Fibroblast of mammary gland (primary cell): ENCODE measurements around the gene IGFL2.
"Not testable (repeated sequence)": the region's sequence is repeated elsewhere in the genome, so short reads cannot be mapped to it uniquely, and the experiment has no call there.

Source experiments
- DNase-seq: peaks from one replicate; pipeline ENCODE4 v3.0.0-alpha.2; 2010; ENCODE audit warnings: low read depth
- H3K4me3 ChIP-seq: 2 replicates; pipeline ENCODE4 v1.5.1; 2011; ENCODE audit warnings: low read depth, mild to moderate bottlenecking, low read length, moderate library complexity; ENCODE audit not compliant: control insufficient read depth
- TF ChIP-seq, protein P1 (sequence below): conservative IDR thresholded peaks from 2 replicates; pipeline ENCODE4 v1.5.1; 2011; ENCODE audit warnings: low read depth, low read length, inconsistent platforms; ENCODE audit not compliant: control insufficient read depth, insufficient read depth

IGFL2 gene

DNA sequence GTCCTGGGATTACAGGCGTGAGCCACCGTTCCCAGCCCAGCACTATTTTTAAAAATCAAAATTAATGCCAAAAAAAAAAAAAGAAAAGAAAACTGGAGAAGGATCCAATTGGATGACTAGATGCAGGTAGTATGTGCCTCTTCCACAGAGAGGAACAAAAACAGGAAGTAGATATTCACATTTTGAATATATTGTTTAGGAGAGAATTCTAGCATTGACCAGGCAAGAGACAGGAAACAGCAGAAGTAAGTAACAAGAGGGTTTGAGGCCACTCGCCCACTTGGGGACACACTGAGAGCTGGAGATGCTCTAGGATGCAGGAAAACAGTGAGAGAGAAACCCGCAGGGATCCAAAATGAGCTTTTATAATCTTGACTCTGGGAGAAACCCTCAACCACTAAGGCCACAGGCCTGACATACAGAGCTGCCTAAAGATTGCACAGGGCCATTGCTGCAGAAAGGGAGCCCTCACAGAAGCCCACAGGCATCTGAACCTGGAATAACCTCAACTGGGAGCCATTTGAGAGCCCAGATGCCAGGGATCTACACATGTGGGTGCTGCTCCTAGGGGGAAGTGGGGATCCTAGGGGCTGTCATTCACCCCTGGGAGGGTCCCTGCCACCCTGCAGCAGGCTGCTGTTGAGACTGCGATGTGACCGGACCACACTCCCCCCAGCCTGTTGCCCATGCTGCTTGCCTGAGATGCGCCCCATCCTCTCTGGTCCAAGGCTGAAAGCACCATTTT lies 28.2 kb downstream of the IGFL2 start:
- no peak overlapping the region for H3K4me3 ChIP-seq
- TF ChIP-seq, protein P1, sequence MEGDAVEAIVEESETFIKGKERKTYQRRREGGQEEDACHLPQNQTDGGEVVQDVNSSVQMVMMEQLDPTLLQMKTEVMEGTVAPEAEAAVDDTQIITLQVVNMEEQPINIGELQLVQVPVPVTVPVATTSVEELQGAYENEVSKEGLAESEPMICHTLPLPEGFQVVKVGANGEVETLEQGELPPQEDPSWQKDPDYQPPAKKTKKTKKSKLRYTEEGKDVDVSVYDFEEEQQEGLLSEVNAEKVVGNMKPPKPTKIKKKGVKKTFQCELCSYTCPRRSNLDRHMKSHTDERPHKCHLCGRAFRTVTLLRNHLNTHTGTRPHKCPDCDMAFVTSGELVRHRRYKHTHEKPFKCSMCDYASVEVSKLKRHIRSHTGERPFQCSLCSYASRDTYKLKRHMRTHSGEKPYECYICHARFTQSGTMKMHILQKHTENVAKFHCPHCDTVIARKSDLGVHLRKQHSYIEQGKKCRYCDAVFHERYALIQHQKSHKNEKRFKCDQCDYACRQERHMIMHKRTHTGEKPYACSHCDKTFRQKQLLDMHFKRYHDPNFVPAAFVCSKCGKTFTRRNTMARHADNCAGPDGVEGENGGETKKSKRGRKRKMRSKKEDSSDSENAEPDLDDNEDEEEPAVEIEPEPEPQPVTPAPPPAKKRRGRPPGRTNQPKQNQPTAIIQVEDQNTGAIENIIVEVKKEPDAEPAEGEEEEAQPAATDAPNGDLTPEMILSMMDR = no peak
- no peak for DNase-seq

DNA sequence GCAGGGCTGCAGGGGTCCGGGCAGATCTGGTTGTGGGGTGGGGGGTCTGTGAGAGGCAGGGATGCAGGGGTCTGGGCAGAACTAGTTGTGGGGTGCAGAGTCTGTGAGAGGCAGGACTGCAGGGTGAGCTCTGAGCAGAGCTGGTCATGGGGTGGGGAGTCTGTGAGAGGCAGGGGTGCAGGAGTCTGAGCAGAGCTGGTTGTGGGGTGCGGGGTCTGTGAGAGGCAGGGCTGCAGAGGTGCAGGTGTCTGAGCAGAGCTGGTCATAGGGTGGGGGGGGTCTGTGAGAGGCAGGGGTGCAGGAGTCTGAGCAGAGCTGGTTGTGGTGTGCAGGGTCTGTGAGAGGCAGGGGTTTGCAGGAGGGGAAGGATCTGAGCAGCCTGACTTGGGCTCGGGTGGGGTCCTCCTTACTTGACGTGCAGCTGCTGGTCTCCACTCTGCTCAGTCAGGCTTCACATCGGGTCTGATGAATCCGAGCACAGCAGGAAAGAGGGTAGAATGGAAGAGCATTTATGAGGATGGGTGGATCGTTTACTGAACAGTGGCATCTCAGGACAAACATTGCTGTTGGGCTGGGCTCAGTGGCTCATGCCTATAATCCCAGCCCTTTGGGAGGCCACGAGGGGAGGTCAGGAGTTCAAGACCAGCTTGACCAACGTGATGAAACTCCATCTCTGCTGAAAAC lies 31.2 kb downstream of the IGFL2 start:
- no peak for DNase-seq
- TF ChIP-seq, protein P1 = no peak
- H3K4me3 ChIP-seq = no peak overlapping the region

DNA sequence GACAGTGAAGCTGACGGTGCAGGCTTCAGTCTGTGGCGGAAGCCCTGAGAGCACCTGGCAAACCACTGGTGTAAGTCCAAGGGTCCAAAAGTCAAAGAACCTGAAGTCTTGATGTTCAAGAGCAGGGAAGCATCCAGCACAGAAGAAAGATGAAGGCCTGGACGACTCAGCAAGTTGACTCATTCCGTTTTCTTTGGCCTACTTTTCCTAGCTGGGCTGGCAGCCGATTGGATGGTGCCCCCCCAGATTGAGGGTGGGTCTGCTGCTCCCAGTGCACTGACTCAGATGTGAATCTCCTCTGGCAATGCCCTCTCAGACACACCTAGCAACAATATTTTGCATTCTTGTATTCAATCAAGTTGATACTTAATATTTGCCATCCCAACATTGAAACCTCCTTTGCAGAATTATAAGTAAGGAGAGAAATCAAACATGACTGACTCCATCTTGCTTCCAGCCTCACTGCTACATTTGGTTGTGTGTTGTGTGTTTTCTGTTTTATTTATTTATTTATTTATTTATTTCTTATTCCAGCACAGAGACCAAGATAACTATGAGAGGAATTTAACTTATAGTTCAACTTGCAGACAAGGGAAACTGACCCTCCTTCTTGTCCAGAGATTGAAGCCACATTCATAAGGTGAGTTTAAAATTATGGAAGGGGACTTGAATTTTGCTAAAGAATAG lies 32.8 kb downstream of the IGFL2 start:
- TF ChIP-seq, protein P1 = no peak
- peak; percentile 77 for DNase-seq
- no peak overlapping the region for H3K4me3 ChIP-seq

DNA sequence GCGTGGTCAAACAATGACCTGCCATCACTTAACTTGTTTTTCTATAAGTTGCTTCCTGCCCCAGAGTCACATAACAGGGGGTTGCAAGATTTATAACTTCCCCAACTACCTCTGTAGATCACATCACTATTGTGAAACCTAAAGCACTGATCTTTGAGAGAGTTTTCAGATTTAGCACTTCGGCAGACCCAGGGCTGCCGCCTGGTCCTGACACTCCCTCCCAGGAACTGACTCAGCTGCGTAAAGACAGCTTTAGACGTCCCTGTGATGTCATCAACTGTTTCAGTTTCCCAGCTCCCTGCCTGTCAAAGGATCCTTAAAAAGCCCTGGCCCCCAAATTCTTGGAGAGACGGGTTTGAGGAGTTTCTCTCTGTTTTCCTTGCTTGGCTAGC lies 33.3 kb downstream of the IGFL2 start:
- TF ChIP-seq, protein P1 = no peak
- peak; percentile 68 for DNase-seq
- H3K4me3 ChIP-seq = no peak overlapping the region

DNA sequence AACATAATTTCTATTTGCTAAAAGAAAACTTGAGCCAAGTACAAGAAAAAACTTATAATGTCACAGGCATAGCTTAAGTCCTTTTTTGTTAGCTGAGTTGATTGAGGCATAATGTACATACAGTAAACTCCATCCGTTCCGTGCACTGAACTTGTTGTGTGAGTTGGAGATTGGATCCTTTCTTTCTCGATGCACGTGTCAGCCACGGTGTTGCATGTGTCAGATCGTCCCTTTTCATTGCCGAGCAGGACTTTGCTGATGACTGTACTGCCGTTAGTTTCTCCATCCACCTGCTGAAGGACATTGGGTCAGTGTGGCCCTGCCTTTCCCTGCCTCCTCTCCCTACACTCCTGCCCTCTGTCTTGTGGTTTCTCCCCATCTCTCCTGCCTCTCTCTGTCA lies 34.4 kb downstream of the IGFL2 start:
- no peak overlapping the region for H3K4me3 ChIP-seq
- TF ChIP-seq, protein P1 = no peak
- no peak for DNase-seq

GRCh38 chr19:46184775-46185710 lies 37.0 kb downstream of the IGFL2 start:
- peak; percentile 35 for DNase-seq
- not testable (repeated sequence) for H3K4me3 ChIP-seq
